Measurements from ENCODE around the gene MED25.

DNA sequence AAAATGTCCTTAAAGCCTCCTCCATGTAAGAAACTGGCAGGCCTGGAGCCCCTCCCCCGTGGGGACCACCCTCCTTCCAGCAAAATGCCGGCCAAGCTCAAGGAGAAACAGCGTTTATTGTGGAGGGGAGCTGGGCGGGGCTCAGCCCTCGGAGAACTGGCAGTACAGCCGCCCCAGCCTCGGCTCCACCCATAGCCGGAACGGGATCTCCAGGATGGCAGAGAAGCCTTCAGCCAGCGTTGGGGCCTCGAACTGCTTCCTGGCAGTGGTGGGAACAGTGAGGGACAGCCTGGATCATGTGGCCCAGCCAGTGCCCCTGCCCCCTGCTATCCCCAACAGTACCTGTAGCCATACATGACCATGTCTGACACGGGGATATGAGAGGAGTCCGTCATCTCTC, 43.0 kb downstream of the MED25 start:
- TF ChIP-seq CTCF (IDR thresholded peaks at IDR 0.05; ENCODE audit: poor library complexity, severe bottlenecking) (no peak), POLR2AphosphoS5 (IDR thresholded peaks at IDR 0.05) (no peak), EZH2 (IDR thresholded peaks at IDR 0.05; ENCODE audit: borderline replicate concordance, insufficient read depth, low read length, poor library complexity, severe bottlenecking) (no peak)
- TF ChIP-seq, protein P1, sequence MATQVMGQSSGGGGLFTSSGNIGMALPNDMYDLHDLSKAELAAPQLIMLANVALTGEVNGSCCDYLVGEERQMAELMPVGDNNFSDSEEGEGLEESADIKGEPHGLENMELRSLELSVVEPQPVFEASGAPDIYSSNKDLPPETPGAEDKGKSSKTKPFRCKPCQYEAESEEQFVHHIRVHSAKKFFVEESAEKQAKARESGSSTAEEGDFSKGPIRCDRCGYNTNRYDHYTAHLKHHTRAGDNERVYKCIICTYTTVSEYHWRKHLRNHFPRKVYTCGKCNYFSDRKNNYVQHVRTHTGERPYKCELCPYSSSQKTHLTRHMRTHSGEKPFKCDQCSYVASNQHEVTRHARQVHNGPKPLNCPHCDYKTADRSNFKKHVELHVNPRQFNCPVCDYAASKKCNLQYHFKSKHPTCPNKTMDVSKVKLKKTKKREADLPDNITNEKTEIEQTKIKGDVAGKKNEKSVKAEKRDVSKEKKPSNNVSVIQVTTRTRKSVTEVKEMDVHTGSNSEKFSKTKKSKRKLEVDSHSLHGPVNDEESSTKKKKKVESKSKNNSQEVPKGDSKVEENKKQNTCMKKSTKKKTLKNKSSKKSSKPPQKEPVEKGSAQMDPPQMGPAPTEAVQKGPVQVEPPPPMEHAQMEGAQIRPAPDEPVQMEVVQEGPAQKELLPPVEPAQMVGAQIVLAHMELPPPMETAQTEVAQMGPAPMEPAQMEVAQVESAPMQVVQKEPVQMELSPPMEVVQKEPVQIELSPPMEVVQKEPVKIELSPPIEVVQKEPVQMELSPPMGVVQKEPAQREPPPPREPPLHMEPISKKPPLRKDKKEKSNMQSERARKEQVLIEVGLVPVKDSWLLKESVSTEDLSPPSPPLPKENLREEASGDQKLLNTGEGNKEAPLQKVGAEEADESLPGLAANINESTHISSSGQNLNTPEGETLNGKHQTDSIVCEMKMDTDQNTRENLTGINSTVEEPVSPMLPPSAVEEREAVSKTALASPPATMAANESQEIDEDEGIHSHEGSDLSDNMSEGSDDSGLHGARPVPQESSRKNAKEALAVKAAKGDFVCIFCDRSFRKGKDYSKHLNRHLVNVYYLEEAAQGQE (IDR thresholded peaks at IDR 0.05; ENCODE audit: borderline replicate concordance) = no peak
